Measurements from ENCODE around the gene CC2D1A.
A peak's percentile ranks its signal among the peaks of the same experiment; 100 is the strongest.

Gene CC2D1A

DNA sequence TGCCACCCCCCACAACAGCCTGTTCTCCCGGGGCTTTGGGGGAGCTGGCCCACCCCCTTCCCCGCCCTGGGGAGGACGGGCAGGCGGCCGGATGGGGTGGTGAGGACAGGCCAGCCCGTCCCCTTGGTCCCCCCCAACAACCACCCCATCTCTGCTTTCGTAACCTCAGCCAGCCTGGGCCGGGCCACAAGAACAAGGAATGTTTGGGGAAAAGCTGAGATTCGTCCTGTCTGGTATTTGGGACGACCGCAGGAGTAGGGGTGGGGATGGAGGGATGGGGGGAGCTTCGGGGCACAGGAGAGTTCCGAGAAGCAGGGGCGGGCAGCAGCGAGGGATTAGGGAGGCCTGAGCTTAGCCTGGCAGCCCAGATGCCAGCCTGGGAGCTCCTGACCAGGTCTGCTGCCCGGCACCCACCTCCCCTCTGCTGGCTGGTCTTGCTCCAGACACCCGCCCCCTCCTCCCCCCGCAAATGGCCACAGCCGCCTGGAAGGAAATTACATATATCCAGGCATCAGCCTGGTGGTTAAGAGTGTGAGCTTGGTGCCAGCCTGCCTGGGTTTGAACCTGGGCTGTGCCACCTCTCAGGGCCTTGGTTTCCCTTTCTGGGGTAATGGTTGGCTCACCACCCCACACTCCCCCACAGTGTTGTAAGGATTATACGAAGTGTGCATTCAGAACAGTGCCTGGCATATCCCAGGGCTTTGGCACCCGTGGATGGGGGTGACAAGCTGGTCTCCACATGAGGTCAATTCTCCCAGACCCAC is 32.5 kb downstream of the CC2D1A start, which contains the start of gene PODNL1:
PODNL1 (minus strand) TSS at position 117 of the 764 bp plus-strand sequence. CDS start 236 bp downstream, outside the sequence.
- DNase-seq = no peak

DNA sequence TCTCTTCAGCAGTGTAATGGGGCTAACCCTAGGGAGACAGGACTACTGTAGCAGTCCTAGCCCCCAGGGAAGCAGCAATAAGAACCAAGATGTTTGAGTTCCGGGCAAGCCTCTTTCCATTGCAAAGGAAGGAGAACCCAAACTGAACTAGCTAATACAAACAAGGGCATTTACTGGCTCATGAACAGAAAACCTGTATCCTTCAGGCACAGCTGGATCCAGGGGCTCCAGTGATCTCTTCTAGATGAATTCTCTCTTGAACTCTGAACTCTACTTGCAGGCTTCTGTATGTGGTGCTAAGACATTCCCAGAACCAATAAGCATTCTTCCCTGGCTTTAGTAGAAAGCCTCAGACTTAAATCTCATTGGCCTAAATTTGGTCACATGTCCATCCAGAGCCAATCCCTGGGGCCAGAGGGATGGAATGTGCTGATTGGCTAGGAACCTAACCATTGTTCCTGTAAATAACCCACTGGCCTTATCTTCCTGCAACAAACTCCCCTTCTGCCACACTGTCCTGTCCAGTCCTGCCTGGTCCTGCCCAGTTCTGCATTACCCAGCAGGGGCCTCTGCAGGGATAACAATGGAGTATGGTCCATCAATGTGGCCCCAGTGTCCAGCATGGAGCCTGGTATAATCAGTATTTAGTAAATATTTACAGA is 36.2 kb downstream of the CC2D1A start:
- DNase-seq = peak in 1 of 3 donors; percentile 8

DNA sequence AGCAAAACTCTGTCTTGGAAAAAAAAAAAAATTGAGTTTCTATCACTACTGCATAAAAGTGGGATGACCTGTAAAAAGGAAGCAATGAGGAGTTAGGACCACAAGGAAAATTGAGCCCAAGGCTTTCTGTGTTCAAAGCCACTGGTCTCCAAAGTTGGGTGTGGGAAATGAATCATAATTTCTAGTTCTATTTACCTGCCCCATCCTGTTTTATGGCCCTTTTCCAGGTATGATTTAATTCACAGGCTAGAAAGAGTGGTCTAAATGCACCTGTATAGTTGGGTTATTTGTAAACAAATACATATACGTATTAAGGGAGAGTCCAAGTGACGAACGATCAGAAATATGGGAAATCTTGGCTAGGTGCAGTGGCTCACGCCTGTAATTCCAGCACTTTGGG is 40.4 kb downstream of the CC2D1A start:
- DNase-seq = no peak

DNA sequence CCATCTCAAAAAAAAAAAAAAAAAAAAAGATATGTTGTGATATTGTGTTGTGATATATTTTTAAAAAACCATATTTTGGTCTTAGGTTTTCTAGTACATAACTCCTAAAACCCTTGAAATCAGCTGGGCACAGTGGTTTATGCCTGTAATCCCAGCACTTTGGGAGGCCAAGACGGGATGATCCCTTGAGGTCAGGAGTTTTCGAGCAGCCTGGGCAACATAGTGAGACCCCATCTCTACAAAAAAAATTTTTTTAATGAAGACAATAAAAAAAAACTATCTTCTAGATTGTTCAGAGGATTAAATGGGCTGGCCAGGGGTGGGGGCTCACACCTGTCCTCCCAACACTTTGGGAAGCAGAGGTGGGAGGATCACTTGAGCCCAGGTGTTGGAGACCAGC is 45.0 kb downstream of the CC2D1A start:
- no peak for DNase-seq

DNA sequence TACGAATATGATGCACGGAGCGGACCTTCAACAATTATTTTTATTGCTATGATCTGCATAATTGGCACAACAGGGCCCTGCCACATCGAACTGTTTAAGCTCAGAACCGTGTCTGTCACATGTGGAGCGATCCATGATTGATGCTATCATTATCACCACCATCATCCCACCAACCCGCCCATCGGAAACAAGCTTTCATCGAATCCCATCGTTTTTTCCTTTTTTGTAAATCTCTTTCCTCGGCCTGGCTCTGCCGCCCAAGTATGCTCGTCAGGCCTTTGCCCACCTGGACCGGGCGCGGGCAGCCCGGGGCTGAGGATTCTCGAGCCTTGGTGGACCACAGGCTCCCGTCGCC is 45.8 kb downstream of the CC2D1A start:
- DNase-seq = peak in 1 of 3 donors; percentile 3

DNA sequence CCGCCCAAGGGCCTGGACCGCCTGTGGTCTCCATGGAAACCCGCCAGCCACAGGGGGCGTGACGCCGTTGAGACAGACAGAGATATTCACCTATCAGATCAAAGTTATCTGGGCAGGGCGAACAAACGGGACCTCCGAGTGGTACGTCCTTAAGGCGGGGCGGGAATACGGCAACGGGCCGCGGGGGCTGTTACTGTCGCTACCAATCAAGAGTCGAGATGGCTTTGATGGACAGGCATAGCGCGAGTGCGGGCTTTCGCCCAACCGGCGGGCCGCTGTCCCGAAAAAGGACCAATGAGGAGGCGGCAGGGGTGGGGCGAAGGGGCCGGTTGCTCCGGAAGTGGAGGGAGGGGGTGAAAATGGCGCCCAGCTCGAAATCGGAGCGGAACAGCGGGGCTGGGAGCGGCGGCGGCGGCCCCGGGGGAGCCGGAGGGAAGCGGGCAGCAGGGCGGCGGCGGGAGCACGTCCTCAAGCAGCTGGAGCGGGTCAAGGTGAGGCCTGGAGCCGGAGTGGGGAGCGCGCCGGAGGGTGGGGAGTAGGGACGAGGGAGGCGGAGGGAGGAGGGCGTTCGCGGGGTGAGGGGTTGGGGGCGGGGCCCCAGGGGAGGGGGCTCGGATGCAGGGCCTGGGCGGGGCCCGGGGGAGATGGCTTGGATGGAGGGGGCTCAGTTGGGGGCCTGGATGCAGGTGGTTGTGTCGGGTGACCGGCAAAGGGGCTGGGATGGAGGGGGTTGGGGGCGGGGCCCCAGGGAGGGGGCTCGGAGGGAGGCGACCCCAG is 46.3 kb downstream of the CC2D1A start, which contains the start of gene DCAF15:
DCAF15 (plus strand) TSS at position 356 of the 777 bp plus-strand sequence; CDS start at position 360, 4 bp downstream.
- DNase-seq = peak; percentile 99 to 100 (median 100)

DNA sequence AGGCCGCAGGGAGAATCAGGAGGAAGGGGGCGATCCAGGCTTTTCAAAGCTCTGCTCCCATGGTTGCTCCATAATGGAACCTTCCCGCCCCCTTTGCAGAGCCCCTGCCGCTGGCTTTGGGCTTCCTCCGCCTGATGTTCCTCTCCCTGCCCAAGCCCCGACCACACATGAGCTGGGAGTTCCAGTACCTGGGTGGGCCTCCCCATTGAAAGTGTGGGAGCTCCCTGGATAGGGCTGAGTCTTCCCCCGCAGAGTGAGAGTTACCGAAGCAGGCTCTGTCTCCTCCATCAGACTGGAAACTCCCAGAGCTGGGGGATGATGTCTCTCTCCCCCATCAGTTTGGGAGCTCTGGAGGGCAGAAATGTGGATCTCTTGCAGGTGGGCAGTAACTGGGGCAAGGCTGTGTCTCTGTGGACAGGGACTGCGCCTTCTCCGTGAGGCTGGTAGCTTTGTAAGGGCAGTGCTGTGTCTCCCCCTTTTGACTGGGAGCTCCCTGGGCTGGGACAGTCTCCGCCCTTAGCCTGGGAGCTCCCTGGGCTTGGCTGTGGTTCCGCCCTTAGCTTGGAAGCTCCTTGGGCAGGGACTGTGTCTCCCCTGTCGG is 47.0 kb downstream of the CC2D1A start:
- peak; percentile 48 to 63 (median 48) for DNase-seq

DNA sequence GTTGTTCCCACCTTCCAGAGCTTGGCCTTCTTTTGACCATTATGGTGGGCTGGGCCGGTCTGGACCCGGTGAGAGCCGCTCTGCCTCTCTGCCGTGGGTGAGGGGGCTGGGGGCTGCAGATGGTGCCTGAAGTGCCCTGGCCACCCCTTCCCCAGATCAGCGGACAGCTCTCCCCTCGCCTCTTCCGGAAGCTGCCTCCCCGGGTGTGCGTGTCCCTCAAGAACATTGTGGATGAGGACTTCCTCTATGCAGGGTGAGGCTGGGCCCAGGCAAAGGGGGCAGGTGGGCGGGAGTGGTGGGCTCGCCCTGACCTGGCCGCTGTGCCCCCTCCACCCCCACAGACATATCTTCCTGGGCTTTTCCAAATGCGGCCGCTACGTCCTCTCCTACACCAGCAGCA is 48.2 kb downstream of the CC2D1A start:
- no peak for DNase-seq

DNA sequence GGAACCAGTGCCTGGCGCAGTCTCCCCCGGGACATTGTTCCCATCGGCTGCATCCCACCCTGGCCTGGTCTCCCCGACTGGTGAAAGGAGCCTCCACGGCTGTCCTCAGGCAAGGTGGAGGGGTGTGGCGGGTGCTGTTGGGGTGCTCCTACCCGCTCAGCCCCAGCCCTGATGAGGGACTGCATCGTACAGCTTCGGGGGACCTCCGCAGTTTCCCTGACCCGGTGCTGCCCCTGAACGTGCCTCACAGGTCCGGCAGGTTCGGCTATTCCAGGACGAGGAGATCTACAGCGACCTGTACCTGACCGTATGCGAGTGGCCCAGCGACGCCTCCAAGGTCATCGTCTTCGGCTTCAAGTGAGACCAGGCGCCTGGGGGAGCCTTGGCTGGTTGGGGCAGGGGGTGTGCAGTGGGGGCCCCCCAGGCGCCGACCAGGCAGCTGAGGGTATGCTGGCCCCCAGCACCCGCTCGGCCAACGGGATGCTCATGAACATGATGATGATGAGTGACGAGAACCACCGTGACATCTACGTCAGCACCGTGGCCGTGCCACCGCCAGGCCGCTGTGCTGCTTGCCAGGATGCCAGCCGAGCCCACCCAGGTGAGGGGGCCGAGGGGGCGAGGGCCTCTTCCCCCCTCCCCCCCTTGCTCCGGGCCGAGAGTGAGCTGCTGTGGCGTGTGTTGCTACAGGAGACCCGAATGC is 49.8 kb downstream of the CC2D1A start:
- no peak for DNase-seq

DNA sequence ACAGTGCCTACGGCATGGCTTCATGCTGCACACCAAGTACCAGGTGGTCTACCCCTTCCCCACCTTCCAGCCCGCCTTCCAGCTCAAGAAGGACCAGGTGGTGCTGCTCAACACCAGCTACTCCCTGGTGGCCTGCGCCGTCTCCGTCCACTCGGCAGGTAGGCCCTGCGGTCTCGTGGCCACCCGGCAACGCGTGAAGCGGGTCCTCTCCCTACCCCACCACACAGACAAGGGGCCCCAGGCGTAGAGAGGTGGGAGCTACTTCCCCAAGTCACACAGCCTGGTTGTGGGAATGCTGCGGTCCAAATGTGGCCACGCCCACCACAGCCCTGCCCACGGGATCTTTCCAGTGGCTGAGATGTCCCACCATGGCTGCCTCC is 50.4 kb downstream of the CC2D1A start:
- DNase-seq = no peak

DNA sequence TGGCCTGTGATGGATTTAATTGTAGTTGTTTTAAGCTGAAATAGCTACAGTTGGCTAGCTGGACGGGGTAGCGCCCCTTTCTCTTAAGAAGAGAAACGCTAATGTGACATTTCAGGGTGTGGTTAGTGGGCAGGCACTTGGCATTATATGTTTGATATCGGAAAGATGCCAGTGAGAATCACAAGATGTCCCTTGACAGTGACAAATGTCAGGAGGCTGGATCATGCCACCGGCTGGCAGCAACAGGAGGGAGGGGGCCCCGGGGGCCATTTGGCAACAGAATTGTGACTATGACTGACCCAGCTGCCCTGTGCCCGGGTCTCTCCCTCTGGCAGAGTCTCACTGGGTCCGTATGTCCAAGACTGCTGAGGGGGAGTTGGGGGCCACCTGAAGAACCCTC is 51.0 kb downstream of the CC2D1A start:
- DNase-seq = no peak

DNA sequence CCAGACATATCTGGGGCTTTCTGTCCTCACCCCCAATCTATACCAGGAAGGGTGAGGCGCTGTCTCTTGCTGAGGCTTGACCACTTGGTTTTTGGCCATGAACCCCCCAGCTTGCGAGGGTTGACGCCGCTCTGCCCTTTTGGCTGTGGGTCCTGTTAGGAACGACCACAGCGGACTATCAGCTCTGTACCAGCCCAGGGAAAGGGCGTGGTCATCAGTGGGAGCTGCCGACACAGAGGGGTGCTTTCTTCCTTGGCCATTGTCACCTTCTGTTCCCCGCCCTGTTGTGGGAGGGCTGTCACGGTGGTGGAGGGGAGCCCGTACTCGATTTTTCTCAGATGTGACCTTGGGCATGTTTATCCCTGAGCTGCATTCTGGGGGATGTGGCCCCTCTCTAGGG is 52.0 kb downstream of the CC2D1A start:
- no peak for DNase-seq

DNA sequence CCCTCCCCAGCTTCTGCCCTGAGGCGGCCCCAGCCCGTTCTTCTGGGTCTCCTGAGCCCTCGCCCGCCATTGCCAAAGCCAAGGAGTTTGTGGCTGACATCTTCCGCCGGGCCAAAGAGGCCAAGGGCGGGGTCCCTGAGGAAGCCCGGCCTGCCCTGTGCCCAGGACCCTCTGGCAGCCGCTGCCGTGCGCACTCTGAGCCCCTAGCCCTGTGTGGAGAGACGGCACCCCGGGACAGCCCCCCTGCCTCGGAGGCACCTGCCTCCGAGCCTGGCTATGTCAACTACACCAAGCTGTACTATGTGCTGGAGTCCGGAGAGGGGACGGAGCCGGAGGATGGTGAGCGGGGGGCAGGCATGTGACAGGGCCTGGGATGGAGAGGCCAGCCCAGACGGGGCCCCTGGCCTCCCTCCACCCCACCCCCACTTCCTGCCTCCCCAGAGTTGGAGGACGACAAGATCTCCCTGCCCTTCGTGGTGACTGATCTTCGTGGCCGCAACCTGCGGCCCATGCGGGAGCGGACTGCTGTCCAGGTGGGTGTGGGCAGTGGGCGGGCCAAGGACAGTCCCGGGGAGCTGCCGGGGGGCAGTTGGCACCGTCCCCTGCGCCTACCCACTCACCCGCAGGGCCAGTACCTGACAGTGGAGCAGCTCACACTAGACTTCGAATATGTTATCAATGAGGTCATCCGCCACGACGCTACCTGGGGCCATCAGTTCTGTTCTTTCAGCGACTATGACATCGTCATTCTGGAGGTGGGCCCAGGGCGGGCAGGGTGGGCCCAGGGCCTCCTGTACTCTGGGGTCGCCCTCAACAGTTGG is 53.4 kb downstream of the CC2D1A start:
- no peak for DNase-seq

DNA sequence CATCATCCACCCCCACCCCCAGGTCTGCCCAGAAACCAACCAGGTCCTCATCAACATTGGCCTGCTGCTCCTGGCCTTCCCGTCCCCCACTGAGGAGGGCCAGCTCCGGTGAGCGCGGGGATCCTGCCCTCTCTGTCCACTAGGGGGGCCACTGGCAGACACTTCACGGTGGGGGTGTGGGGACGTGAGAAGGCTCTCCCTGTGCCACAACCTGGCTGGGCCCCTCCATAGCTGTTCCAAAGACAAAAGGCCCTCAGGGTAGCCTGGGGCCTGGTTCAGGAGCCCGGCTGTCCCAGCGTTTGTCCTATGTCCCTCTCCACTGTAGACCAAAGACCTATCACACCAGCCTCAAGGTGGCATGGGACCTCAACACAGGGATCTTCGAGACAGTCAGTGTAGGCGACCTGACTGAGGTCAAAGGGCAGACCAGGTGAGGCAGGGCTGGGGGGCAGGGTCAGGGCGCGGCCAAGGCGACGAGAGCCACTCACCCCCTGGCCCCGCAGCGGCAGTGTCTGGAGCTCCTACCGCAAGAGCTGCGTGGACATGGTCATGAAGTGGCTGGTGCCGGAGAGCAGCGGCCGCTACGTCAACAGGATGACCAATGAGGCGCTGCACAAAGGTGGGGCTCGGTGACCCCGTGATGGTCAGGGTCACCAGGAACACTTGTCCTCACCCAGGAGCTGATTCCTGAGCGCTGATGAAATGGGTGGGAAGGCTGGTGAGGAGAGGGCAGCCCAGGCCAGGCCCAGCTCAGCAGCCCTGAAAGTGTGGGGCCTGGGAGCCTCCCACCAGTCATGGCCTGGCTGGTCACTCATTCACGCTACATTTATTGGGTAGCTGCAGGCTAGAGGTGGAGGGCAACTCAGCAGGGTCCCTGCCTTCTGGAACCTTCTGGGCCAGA is 54.2 kb downstream of the CC2D1A start:
- peak in 2 of 3 donors; percentile 27 to 39 for DNase-seq

DNA sequence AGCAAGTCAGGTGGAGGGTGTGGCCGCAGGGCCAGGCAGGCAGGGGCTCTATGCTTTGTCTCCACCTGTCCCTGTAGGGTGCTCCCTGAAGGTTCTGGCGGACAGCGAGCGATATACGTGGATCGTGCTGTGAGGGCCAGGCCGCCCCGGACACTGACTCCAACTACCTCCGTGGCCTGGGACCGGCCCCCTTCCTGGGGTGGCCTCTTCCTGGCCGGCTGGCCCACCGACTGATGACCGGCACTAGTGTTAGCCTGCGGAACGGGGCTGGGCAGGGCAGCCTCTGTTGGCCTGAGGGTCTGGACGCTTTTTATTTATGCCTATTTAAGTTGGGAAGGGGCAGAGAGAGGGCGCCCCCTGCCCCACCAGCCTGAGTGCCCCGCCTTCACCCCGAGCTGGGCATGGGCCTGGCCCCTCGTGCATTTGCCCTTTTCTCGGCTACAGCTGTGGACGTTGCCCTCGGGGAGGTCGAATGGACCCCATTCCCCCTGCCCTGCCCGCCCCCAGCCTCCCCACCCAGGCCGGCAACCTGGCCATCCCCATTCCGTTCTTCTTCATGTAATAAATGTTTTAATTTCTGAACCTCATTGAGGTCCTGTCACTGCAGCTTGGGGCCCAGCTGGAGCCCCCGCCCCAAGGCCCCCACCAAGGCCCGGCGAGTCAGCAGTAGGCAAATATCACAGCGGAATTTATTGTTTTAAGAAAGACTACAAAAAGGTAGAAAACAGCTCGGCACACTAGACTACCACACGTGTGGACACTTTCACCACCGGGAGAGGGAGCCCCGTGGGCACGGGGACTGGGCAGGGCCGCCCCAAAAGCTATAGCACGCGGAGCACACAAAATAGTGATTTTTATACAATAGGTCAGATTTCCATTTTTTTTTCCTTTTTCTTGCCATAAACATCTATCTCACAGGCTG is 55.1 kb downstream of the CC2D1A start:
- DNase-seq = no peak

DNA sequence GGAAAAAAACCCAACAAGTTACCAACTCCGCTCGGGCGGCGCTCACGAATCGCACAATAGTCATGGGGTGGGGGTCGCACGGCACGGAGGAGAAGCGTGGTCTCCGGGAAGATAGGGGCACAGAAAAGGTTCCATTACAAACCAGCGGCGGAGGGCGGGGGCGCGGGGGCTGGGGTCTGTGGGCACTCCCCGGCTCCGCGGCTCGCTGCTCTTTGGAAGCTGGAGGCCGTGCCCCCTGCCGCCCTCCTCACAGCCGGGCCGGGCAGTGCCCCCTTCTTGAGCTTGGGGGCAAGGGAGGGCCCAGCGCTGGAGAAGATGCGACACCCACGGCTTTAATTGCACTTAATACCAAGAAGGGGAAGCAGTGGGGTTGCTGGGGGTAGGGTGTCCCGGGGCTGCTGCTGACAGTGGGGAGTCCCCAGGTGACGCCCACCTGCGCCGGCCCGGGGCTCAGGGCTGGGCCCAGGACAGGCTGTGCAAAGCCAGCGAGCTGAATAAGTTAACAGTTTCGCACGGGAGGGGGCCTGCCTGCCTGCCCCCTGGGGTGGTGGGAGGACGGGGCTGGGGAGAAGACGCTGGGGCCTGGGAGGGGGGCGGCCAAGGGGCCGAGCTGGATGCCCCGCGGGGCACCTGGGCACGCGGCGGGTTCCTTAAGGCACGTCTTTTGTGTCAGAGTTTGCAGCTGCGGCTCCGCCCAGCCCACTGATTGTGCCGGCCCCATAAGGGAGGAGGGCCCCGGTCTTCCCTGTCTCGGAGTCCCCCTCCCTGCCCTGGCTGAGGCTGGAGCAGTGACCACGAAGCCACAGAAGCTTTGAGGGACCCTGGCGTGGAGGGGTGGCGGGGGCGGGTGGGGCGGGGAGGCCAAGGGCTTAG is 56.1 kb downstream of the CC2D1A start:
- no peak for DNase-seq

DNA sequence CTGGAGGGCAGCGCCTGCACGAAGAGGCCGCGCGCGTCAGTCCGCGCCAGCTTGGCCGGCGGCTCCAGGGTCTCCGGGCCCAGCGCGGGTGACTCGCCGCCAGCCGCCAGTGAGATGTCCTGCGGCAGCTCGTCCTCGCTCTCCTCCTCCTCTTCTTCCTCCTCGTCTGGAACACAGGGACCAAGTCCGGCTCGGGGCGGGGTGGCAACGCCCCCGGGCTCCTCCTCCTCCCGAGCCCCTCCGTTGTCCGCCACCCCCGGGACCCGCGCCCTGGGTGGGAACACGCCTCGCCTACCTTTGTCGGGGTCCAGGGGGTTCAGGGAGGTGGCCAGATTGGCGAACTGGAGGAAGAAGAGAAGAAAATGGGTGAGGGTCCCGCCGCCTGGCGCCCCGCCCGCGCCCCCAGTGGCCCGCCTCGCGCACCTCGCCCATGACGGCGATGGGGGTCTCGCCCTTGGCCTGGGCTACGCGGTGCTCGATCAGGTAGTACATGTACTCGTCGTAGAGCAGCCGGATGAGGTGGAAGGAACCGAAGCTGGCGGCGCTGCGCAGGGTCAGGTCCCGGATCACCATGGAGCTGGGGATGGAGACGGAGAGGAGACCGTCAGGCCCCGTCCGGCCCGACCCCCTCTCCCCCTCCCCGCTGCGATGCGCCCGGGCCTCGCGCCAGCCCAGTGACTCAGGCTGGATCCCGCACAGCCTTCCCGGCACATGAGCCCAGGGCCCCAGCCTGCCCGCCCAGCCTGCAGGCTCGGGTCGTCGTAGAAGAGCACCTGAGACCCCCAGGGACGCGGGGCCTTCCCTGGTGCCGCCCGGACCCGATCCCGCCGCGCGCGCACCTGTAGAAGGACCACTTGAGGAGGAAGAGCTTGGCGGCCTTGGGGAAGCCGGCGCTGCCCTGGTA is 57.0 kb downstream of the CC2D1A start:
- no peak for DNase-seq

All from suppressor macrophage treated with lipopolysaccharide for 1 hour (primary cell).